Lower lobe of right lung (tissue), 2 donors: ENCODE results near the gene LMAN1L. TPM values are rescaled to one million over a fixed set of nuclear protein-coding genes. Genes with fewer than 3 reads are reported as not detected.

Source experiments
- ATAC-seq, 2 donors: fragments of 200-7000 bp; cut with Tn5 transposase; one replicate each; pipeline ENCODE4 v1.9.1; 2020 to 2022; ENCODE audit warnings: mild to moderate bottlenecking in 2 of 2, moderate library complexity in 2 of 2
- DNase-seq: peaks from one replicate; pipeline ENCODE4 v3.0.0-alpha.2; 2020
- H3K27ac ChIP-seq: fragments of 200-600 bp; one replicate; pipeline ENCODE4 v1.8.0; 2022
- H3K27me3 ChIP-seq: fragments of 200-600 bp; one replicate; pipeline ENCODE4 v1.8.0; 2022; ENCODE audit warnings: low read depth
- H3K36me3 ChIP-seq: fragments of 200-600 bp; one replicate; pipeline ENCODE4 v1.8.0; 2022; ENCODE audit warnings: mild to moderate bottlenecking
- H3K4me1 ChIP-seq: fragments of 200-600 bp; one replicate; pipeline ENCODE4 v1.8.0; 2022
- H3K4me3 ChIP-seq: fragments of 200-600 bp; one replicate; pipeline ENCODE4 v1.8.0; 2022; ENCODE audit warnings: mild to moderate bottlenecking
- H3K9me3 ChIP-seq: fragments of 200-600 bp; one replicate; pipeline ENCODE4 v1.8.0; 2022
- intact Hi-C: fragments of 100-400 bp; cut with DNase I; formaldehyde crosslinking; loops from one replicate; pipeline ENCODE4 v1.11.0; 2022
- long read RNA-seq: library from polyadenylated mRNA; unstranded; transcript quantifications from one replicate; pipeline ENCODE4 v2.0.0, GENCODE V29; 2021
- total RNA-seq: library from RNA; stranded (reverse); fragmentation: NEBNext Ultra II Directional; extraction: Animal tissue kit (Norgen Biotek cat#: 25700); gene quantifications from one replicate; pipeline ENCODE4 v1.2.1, GENCODE V29; 2021
- TF ChIP-seq, protein P1 (sequence below): fragments of 200-600 bp; IDR thresholded peaks from one replicate; pipeline ENCODE4 v1.8.0; 2022; ENCODE audit warnings: antibody characterized with exemption, mild to moderate bottlenecking
- donor health status: DM: no; HTN: yes; CAD: no; lungs with severe emphysema.

LMAN1L gene
- not detected for total RNA-seq
- long read RNA-seq = 0 reads

DNA sequence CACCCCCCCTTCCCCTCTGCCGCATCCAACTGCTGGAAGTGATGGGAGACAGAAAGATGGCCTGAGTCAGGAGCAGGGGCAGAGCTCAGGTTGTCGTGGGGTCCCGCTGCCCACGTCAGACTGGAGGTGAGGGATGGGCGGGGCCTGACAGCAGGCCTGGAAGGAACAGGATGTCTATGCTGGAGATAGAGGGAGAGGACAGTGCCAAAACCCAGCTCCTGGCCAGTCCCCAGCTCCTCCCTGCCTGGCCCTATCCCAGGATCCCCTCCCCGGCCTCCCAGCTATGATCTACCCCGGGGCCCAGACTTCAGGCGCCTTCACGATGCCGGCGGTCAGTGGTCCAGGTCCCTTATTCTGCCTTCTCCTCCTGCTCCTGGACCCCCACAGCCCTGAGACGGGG, at the start of gene LMAN1L:
Gene LMAN1L, plus strand, starts transcription at position 303 of the 400 bp plus-strand sequence. Its CDS starts 20 bp downstream, at position 323.
- ATAC-seq (no peak), DNase-seq (no peak)
- TF ChIP-seq, protein P1, sequence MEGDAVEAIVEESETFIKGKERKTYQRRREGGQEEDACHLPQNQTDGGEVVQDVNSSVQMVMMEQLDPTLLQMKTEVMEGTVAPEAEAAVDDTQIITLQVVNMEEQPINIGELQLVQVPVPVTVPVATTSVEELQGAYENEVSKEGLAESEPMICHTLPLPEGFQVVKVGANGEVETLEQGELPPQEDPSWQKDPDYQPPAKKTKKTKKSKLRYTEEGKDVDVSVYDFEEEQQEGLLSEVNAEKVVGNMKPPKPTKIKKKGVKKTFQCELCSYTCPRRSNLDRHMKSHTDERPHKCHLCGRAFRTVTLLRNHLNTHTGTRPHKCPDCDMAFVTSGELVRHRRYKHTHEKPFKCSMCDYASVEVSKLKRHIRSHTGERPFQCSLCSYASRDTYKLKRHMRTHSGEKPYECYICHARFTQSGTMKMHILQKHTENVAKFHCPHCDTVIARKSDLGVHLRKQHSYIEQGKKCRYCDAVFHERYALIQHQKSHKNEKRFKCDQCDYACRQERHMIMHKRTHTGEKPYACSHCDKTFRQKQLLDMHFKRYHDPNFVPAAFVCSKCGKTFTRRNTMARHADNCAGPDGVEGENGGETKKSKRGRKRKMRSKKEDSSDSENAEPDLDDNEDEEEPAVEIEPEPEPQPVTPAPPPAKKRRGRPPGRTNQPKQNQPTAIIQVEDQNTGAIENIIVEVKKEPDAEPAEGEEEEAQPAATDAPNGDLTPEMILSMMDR = no peak
- intact Hi-C loops = no loop called here
- no peaks in the 10 kb centered on the region for H3K27me3 ChIP-seq
- H3K4me3 ChIP-seq = no peak within 1 kb of the TSS
- H3K4me1 ChIP-seq = no peaks in the 10 kb centered on the region
- no peaks in the 10 kb centered on the region for H3K36me3 ChIP-seq
- no peak within 1 kb of the TSS for H3K27ac ChIP-seq
- no peaks in the 10 kb centered on the region for H3K9me3 ChIP-seq

- Histone ChIP-seq H3K9me3 (no peaks in the 10 kb centered on the region), H3K4me3 (no peak overlapping the region), H3K36me3 (no peaks in the 10 kb centered on the region), H3K4me1 (peaks cover 11% of the 10 kb centered on the region), H3K27me3 (no peaks in the 10 kb centered on the region), H3K27ac (peak overlapping the region; percentile 67)
- intact Hi-C loops = no loop called here
- peak; percentile 63 to 76 for ATAC-seq
- peak; percentile 65 for DNase-seq
- TF ChIP-seq, protein P1 = no peak
These were observed 49.2 kb upstream of the LMAN1L start for GRCh38 chr15:74763416-74763815.

DNA sequence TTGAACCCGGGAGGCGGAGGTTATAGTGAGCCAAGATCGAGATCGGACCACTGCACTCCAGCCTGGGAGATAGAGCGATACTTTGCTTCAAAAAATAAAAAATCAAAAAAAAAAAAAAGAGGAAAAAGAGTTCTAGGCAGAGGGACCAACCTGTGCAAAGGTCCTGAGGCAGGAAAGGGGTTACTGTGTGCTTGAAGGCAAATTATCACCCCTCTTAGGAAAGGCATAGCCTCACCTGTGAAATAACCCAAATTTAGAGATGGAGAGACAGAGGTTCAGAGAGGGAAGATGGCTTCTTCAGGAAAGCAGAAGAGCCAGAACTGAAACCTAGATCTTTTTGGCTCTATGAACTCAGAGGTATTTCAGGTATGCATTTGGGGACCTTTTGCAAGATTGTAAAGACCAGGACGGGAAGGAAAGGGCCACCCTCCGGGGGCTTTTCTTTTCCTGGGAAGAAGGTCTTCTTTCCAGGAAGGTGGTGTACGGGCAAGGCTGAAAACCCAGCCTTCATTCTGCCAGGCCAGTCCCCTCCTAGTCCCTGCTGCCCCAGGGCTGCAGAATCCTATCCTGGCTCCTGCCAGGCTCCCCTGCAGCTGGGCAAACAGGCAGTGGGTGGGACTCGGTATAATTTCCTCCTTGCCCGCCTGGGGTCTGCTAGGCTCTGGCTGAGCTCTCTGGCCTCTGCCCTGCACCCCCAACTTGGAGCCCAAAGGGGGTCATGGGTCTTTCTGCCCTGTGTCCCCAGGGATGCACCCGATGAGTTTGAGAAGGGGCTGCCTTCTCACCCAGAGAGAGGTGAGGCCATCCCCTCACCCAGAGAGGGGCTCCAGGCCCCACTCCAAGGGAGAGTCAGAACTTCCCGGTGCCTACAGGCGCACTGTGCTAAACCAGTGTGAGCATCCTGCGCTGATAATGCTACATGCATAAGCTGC, 45.2 kb upstream of the LMAN1L start:
- TF ChIP-seq, protein P1 = no peak
- Histone ChIP-seq H3K4me1 (peaks cover 21% of the 10 kb centered on the region), H3K9me3 (no peaks in the 10 kb centered on the region), H3K27me3 (peaks cover 3% of the 10 kb centered on the region), H3K36me3 (no peaks in the 10 kb centered on the region), H3K27ac (no peak overlapping the region), H3K4me3 (no peak overlapping the region)
- DNase-seq = no peak
- intact Hi-C loops = loop anchor here (5.0 kb wide), 1 partner anchor 130 kb away; no protein-coding TSS in a partner anchor
- no peak for ATAC-seq

DNA sequence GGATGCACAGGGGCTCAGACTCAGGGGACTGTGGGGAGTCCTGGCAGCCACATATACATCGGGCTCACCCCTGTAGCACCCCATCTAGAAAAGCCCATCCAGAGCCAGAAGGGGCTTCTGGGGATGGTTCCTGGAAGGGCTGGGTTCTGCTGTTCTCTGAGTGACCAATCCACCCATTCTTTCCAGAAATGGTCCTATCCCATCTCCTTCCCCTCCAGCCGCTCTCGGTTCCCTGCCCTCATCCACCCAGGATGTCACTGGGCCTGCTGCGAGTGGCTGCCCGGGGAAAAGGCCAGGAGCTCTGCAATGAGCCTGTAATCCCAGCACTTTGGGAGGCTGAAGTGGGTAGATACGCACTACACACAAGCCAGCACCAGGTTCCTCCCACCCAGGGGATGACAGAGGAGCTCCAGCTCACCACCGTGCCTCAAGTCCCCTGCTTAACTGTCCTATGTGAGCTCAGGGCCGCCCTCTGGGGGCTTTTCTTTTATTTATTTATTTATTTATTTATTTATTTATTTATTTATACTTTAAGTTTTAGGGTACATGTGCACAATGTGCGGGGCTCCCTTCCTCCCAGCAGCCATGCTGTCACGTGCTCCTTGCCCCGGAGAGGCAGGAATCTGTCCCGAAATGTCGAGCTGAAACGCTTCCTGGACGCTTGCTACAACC, 44.4 kb upstream of the LMAN1L start:
- TF ChIP-seq, protein P1 = no peak
- H3K27me3 ChIP-seq = peaks cover 3% of the 10 kb centered on the region
- DNase-seq (no peak), ATAC-seq (no peak)
- no peak overlapping the region for H3K27ac ChIP-seq
- H3K9me3 ChIP-seq = no peaks in the 10 kb centered on the region
- no peak overlapping the region for H3K4me3 ChIP-seq
- H3K4me1 ChIP-seq = peaks cover 16% of the 10 kb centered on the region
- H3K36me3 ChIP-seq = no peaks in the 10 kb centered on the region
- intact Hi-C loops = loop anchor here (5.0 kb wide), 1 partner anchor 131 kb away; no protein-coding TSS in a partner anchor

DNA sequence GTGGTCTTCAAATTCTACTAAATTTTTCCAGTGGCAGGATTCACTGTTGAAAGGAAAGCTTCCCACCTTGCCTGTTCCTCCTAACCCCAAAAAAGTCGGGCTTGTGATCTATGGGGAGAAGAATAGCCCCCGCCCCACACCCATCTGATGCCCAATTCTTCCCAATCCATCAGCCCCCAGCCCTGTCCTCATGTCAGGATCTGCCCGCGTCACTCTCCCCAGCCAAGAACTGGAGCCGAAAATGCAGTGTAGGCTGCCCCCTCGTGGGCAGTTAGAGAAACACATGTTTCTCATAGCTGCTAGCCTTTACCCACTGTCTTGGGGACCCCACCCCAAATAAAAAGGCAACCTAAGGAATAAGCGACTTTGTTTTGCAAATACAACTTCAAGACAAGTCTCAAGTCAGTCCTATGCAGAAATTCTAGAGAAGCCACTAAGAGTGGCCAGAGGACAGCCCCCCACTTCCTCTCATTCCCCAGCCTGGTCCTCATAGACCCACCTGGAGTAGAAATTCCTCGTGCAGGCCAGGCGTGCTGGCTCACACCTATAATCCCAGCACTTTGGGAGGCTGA, 43.8 kb upstream of the LMAN1L start:
- DNase-seq = peak; percentile 75

More for the DNA sequence above, 43.8 kb upstream of the LMAN1L start:
- no peak overlapping the region for H3K4me3 ChIP-seq
- H3K27me3 ChIP-seq = peaks cover 3% of the 10 kb centered on the region
- no peaks in the 10 kb centered on the region for H3K9me3 ChIP-seq
- H3K27ac ChIP-seq = no peak overlapping the region
- H3K36me3 ChIP-seq = no peaks in the 10 kb centered on the region
- H3K4me1 ChIP-seq = peaks cover 14% of the 10 kb centered on the region
- ATAC-seq = peak; percentile 75 to 77
- TF ChIP-seq, protein P1 = peak; percentile 72
- intact Hi-C loops = loop anchor here (5.0 kb wide), 1 partner anchor 132 kb away; no protein-coding TSS in a partner anchor
